Natural killer cell (primary cell): Measurements from ENCODE around the gene APH1A. TPM values are rescaled to one million over a fixed set of nuclear protein-coding genes. Genes with fewer than 3 reads are reported as not detected.

Source experiments
- ATAC-seq, 3 donors: fragments of 150-1000 bp in 2 of 3; fragments of 200-7000 bp in 1 of 3; cut with Tn5 transposase; 1 replicate in 1 of 3; 2 replicates in 2 of 3; pipeline ENCODE4 v1.10.0; 2021; ENCODE audit warnings: mild to moderate bottlenecking in 2 of 3, moderate library complexity in 2 of 3
- DNase-seq, 2 donors: peaks; one replicate each; pipeline versions ENCODE4 v3.0.0 to v3.0.0-alpha.2; 2013 to 2021; ENCODE audit warnings: mixed read lengths in 1 of 2
- H3K27ac ChIP-seq: one replicate; pipeline ENCODE4 v1.5.1; 2013; ENCODE audit warnings: mild to moderate bottlenecking, low read length
- H3K27me3 ChIP-seq: one replicate; pipeline ENCODE4 v1.6.1; 2013; ENCODE audit warnings: low read length; ENCODE audit not compliant: control insufficient read depth, insufficient read depth
- H3K36me3 ChIP-seq: one replicate; pipeline ENCODE4 v1.6.1; 2013; ENCODE audit warnings: low read length; ENCODE audit not compliant: control insufficient read depth, insufficient read depth
- H3K4me1 ChIP-seq: one replicate; pipeline ENCODE4 v1.6.1; 2013; ENCODE audit warnings: low read length; ENCODE audit not compliant: control insufficient read depth, insufficient read depth
- H3K4me3 ChIP-seq: one replicate; pipeline ENCODE4 v1.5.1; 2013; ENCODE audit warnings: low read length
- H3K9me3 ChIP-seq: one replicate; pipeline ENCODE4 v1.6.1; 2013; ENCODE audit warnings: low read length; ENCODE audit not compliant: control insufficient read depth, insufficient read depth
- H3K27ac Mint-ChIP-seq, 2 donors: one replicate each; pipeline ENCODE4 v1.8.0; 2022; ENCODE audit warnings: mild to moderate bottlenecking in 2 of 2, mixed read lengths in 2 of 2, moderate library complexity in 1 of 2
- H3K27me3 Mint-ChIP-seq, 2 donors: one replicate each; pipeline ENCODE4 v1.8.0; 2022; ENCODE audit warnings: low read depth in 2 of 2, mixed read lengths in 2 of 2
- H3K36me3 Mint-ChIP-seq: one replicate; pipeline ENCODE4 v1.8.0; 2022; ENCODE audit warnings: mixed read lengths
- H3K4me1 Mint-ChIP-seq, 2 donors: one replicate each; pipeline ENCODE4 v1.8.0; 2022; ENCODE audit warnings: mixed read lengths in 2 of 2
- H3K4me3 Mint-ChIP-seq: one replicate; pipeline ENCODE4 v1.8.0; 2022; ENCODE audit warnings: mild to moderate bottlenecking, moderate library complexity, mixed read lengths
- H3K9me3 Mint-ChIP-seq, 2 donors: one replicate each; pipeline ENCODE4 v1.8.0; 2022; ENCODE audit warnings: mixed read lengths in 2 of 2
- WGBS: methylation state at CpG from one replicate; pipeline ENCODE4 v1.1.7; 2013; ENCODE audit warnings: missing lambda C conversion rate; ENCODE audit not compliant: insufficient coverage; 5-methylcytosine and 5-hydroxymethylcytosine counted together
- intact Hi-C: fragments of 100-400 bp; cut with micrococcal nuclease; formaldehyde crosslinking; loops from one replicate; pipeline ENCODE4 v1.14.2; 2022
- total RNA-seq, 4 donors: library from RNA; stranded (reverse); fragments of 120-200 nt in 1 of 4; gene quantifications; one replicate each; pipeline versions ENCODE4 v1.2.3 to v1.2.4, GENCODE V29; 2013 to 2022
- TF ChIP-seq, protein P1 (sequence below): fragments of 200-600 bp; IDR thresholded peaks from one replicate; pipeline ENCODE4 v1.8.0; 2022; ENCODE audit warnings: antibody characterized with exemption

Gene APH1A
- total RNA-seq, 3 donors from 2014 or later (not counting 1 experiment from before 2014, with no cell fraction given): 133 to 153 (median 143) TPM

GRCh38 chr1:150288382-150288781, 19.6 kb upstream of the APH1A start:
- no peak for DNase-seq
- peaks cover 6 to 7% of the 10 kb centered on the region in 2 donors for H3K4me1 Mint-ChIP-seq
- 100% methylated on average over 1 of the region's 1 CpG for WGBS
- H3K9me3 ChIP-seq: no peaks in the 10 kb centered on the region
- H3K27ac ChIP-seq: no peak overlapping the region
- H3K4me3 ChIP-seq: no peak overlapping the region
- no peak overlapping the region for H3K4me3 Mint-ChIP-seq
- H3K36me3 ChIP-seq: no peaks in the 10 kb centered on the region
- ATAC-seq: no peak
- no peaks in the 10 kb centered on the region for H3K9me3 Mint-ChIP-seq
- no peaks in the 10 kb centered on the region for H3K27me3 ChIP-seq
- intact Hi-C loops: no loop called here
- peaks cover 11 to 18% of the 10 kb centered on the region in 2 donors for H3K27me3 Mint-ChIP-seq
- H3K4me1 ChIP-seq: peaks cover 6% of the 10 kb centered on the region
- H3K36me3 Mint-ChIP-seq: no peaks in the 10 kb centered on the region
- TF ChIP-seq, protein P1, sequence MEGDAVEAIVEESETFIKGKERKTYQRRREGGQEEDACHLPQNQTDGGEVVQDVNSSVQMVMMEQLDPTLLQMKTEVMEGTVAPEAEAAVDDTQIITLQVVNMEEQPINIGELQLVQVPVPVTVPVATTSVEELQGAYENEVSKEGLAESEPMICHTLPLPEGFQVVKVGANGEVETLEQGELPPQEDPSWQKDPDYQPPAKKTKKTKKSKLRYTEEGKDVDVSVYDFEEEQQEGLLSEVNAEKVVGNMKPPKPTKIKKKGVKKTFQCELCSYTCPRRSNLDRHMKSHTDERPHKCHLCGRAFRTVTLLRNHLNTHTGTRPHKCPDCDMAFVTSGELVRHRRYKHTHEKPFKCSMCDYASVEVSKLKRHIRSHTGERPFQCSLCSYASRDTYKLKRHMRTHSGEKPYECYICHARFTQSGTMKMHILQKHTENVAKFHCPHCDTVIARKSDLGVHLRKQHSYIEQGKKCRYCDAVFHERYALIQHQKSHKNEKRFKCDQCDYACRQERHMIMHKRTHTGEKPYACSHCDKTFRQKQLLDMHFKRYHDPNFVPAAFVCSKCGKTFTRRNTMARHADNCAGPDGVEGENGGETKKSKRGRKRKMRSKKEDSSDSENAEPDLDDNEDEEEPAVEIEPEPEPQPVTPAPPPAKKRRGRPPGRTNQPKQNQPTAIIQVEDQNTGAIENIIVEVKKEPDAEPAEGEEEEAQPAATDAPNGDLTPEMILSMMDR: no peak
- H3K27ac Mint-ChIP-seq: no peak overlapping the region

DNA sequence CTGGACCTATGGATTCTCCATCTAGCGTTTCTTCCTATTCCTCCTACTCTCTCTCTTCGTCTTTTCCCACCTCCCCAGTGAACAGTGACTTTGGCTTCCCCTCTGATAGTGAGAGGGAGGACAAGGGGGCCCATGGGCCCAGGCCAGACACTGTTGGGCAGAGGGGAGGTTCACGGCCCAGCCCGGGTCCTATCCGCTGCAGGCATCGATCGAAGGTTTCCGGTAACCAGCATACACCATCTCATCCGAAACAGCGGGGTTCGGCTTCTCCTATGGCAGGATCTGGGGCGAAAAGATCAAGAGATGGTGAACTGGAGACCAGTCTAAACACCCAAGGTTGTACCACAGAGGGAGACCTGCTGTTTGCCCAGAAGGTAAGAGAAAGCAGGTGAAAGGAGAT, 14.4 kb upstream of the APH1A start:
- WGBS: 94% methylated on average over 11 of the region's 12 CpGs
- TF ChIP-seq, protein P1: no peak
- Histone ChIP-seq H3K36me3 (no peaks in the 10 kb centered on the region), H3K9me3 (no peaks in the 10 kb centered on the region), H3K4me3 (no peak overlapping the region), H3K4me1 (peaks cover 22% of the 10 kb centered on the region), H3K27me3 (no peaks in the 10 kb centered on the region), H3K27ac (no peak overlapping the region)
- peak overlapping the region in 1 of 2 donors; percentile 83 for H3K27ac Mint-ChIP-seq
- no peaks in the 10 kb centered on the region for H3K9me3 Mint-ChIP-seq
- no peaks in the 10 kb centered on the region for H3K36me3 Mint-ChIP-seq
- ATAC-seq (no peak), DNase-seq (no peak)
- H3K4me3 Mint-ChIP-seq: peak overlapping the region; percentile 91
- intact Hi-C loops: no loop called here
- H3K27me3 Mint-ChIP-seq: peaks cover 6 to 27% of the 10 kb centered on the region in 2 donors
- peaks cover 18 to 23% of the 10 kb centered on the region in 2 donors for H3K4me1 Mint-ChIP-seq

- H3K27ac ChIP-seq: no peak overlapping the region
- Mint-ChIP-seq H3K27me3 (peaks cover 8 to 27% of the 10 kb centered on the region in 2 donors), H3K27ac (peak overlapping the region; percentile 59 to 83), H3K4me1 (peaks cover 18 to 23% of the 10 kb centered on the region in 2 donors), H3K4me3 (peak overlapping the region; percentile 91), H3K36me3 (no peaks in the 10 kb centered on the region), H3K9me3 (no peaks in the 10 kb centered on the region)
- ATAC-seq: no peak
- H3K4me3 ChIP-seq: no peak overlapping the region
- H3K4me1 ChIP-seq: peaks cover 22% of the 10 kb centered on the region
- TF ChIP-seq, protein P1: no peak
- H3K36me3 ChIP-seq: no peaks in the 10 kb centered on the region
- H3K27me3 ChIP-seq: no peaks in the 10 kb centered on the region
- intact Hi-C loops: no loop called here
- no peak for DNase-seq
- WGBS: 25% methylated on average over 21 of the region's 21 CpGs
- no peaks in the 10 kb centered on the region for H3K9me3 ChIP-seq
Observed at GRCh38 chr1:150282558-150282958, 13.7 kb upstream of the APH1A start.
